ENCODE results near the gene SGF29. TPM values are rescaled to one million over a fixed set of nuclear protein-coding genes. Genes with fewer than 3 reads are reported as not detected.
"Not testable (repeated sequence)": the region's sequence is repeated elsewhere in the genome, so short reads cannot be mapped to it uniquely, and the experiment has no call there.

Gene SGF29
- total RNA-seq, 1 experiment from 2014 or later, result 44.7 TPM

DNA sequence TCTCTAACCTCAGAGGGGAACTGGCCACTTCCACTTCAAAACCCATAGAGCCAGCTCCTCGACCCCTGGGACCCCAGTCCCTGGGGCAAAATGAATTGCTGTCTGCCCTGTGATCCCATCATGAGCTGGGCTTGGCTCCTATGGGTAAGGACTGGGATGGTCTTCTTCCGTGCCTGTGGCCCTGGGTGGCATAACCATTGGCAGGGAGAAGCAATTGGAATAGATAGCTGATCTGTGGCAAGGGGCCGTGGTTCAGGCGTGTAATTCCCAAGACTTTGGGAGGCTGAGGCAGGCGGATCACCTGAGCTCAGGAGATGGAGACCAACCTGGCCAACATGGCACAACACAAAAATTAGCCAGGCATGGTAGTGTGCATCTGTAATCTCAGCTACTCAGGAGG is 38.8 kb downstream of the SGF29 start:
- Histone ChIP-seq H2AFZ (ENCODE audit: low read length) (no peak overlapping the region), H3K9me2 (replicated peaks; ENCODE audit: insufficient read depth, low read length) (no peaks in the 10 kb centered on the region), H4K20me1 (ENCODE audit: insufficient read depth, low read depth, low read length) (no peaks in the 10 kb centered on the region), H3K27ac (ENCODE audit: low read length) (no peak overlapping the region), H3K9me3 (ENCODE audit: low read length) (no peaks in the 10 kb centered on the region), H3K79me2 (ENCODE audit: low read length) (peaks cover 7% of the 10 kb centered on the region; the same call in 1 of the 2 replicates), H3K27me3 (ENCODE audit: low read length) (no peaks in the 10 kb centered on the region), H3K36me3 (ENCODE audit: insufficient read depth, low read length) (peaks cover 3% of the 10 kb centered on the region; the same call in 1 of the 2 replicates), H3K4me3 (ENCODE audit: low read length) (no peak overlapping the region), H3K9ac (ENCODE audit: low read length) (no peak overlapping the region), H3K4me1 (ENCODE audit: low read length) (peaks cover 18% of the 10 kb centered on the region), H3K4me2 (ENCODE audit: low read depth, low read length, poor library complexity, severe bottlenecking) (no peak overlapping the region)
- no peak for DNase-seq

DNA sequence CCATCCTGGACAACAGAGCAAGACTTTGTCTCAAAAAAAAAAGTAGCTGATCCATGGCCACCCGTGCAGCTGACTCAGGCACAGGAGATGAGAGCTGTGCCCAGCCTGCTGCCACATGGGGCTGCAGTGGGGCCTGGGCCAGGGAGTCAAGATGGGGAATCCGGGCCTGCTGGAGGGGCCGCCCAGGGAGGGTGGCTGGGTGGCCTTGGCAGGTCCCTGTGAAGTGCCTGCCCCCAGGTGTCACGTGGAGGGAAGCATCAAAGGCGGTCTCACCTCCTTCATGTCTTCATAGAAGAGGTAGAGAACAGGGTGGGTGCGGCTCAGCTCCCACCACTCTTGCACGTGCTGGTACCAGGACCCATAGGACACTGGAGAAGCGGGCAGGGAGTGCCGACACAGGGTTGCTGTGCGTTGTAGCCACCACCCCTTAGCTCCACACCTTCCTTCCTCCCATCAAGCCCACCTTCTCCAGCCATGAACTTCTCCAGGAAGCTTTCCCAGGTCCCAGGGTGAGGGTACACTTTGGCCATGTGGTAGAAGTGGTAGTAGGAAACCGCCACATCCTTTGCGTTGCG is 39.3 kb downstream of the SGF29 start:
- H3K9me2 ChIP-seq (replicated peaks; ENCODE audit: insufficient read depth, low read length), result no peaks in the 10 kb centered on the region
- H3K9ac ChIP-seq (ENCODE audit: low read length), result no peak overlapping the region
- H3K4me1 ChIP-seq (ENCODE audit: low read length), result peaks cover 23% of the 10 kb centered on the region
- peaks cover 10% of the 10 kb centered on the region; the same call in 1 of the 2 replicates for H3K79me2 ChIP-seq (ENCODE audit: low read length)
- DNase-seq, result no peak
- H3K27me3 ChIP-seq (ENCODE audit: low read length), result no peaks in the 10 kb centered on the region
- no peak overlapping the region for H3K4me3 ChIP-seq (ENCODE audit: low read length)
- H2AFZ ChIP-seq (ENCODE audit: low read length), result no peak overlapping the region
- no peak overlapping the region for H3K27ac ChIP-seq (ENCODE audit: low read length)
- no peaks in the 10 kb centered on the region for H4K20me1 ChIP-seq (ENCODE audit: insufficient read depth, low read depth, low read length)
- H3K4me2 ChIP-seq (ENCODE audit: low read depth, low read length, poor library complexity, severe bottlenecking), result no peak overlapping the region
- H3K36me3 ChIP-seq (ENCODE audit: insufficient read depth, low read length), result peaks cover 3% of the 10 kb centered on the region; the same call in 1 of the 2 replicates
- H3K9me3 ChIP-seq (ENCODE audit: low read length), result no peaks in the 10 kb centered on the region

DNA sequence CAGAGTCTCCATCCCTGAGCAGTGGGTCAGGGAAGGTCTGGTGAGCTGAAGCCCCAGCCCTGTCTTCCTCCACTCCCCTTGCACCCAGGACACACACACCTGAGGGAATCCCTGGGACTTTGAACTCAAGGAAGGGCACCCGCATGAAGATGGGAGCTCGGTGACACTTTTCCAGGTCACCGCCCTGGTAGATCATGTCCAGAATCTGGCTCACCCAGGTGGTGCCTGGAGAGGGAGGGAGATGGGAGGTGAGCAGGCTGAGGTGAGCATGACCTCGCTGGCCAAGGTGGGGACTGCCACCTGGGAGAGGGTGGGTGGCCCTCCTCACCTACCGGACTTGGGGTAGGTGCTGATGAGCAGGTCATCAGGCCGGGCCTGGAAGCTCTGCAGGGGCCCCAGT is 41.7 kb downstream of the SGF29 start:
- not testable (repeated sequence) for H3K36me3 ChIP-seq (ENCODE audit: insufficient read depth, low read length); DNase-seq; H3K79me2 ChIP-seq (ENCODE audit: low read length); H3K4me2 ChIP-seq (ENCODE audit: low read depth, low read length, poor library complexity, severe bottlenecking); H3K27me3 ChIP-seq (ENCODE audit: low read length); H3K9me2 ChIP-seq (replicated peaks; ENCODE audit: insufficient read depth, low read length); H4K20me1 ChIP-seq (ENCODE audit: insufficient read depth, low read depth, low read length); H2AFZ ChIP-seq (ENCODE audit: low read length); H3K9ac ChIP-seq (ENCODE audit: low read length); H3K4me3 ChIP-seq (ENCODE audit: low read length); H3K9me3 ChIP-seq (ENCODE audit: low read length)
- H3K27ac ChIP-seq (ENCODE audit: low read length), result peak overlapping the region; percentile 59; the same call in 1 of the 2 replicates
- H3K4me1 ChIP-seq (ENCODE audit: low read length), result peaks cover 29% of the 10 kb centered on the region

DNA sequence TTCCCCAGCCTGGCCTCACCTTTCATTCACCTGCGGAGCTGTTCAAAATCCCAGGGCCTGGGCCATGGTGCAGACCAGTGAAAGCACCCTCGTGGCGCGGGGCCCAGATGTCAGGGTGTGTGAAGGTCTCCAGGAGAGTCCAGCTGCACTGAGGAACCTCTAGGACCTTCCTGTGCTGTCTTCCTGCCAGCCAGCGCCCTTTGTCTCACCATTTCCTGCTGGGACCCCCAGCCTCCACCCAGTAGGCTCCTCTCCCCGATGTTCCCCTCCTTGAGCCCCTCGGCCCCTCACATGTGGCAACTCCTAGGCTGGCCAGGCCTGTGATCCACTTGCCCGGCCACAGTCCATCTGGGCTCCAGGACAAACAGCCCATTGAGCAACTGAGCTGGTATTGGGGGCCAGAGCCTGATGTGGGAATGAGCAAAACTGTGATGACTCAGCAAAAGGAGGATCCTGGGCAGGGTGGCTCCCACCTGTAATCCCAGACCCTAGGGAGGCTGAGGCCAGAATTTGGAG is 42.5 kb downstream of the SGF29 start:
- Histone ChIP-seq H2AFZ (ENCODE audit: low read length) (no peak overlapping the region), H3K4me2 (ENCODE audit: low read depth, low read length, poor library complexity, severe bottlenecking) (peak overlapping the region; percentile 99), H3K9ac (ENCODE audit: low read length) (peak overlapping the region; percentile 87), H4K20me1 (ENCODE audit: insufficient read depth, low read depth, low read length) (no peaks in the 10 kb centered on the region), H3K27ac (ENCODE audit: low read length) (peak overlapping the region; percentile 94), H3K4me3 (ENCODE audit: low read length) (no peak overlapping the region; the same call in 1 of the 2 replicates), H3K4me1 (ENCODE audit: low read length) (peaks cover 33% of the 10 kb centered on the region), H3K9me2 (replicated peaks; ENCODE audit: insufficient read depth, low read length) (no peaks in the 10 kb centered on the region), H3K79me2 (ENCODE audit: low read length) (peaks cover 10% of the 10 kb centered on the region; the same call in 1 of the 2 replicates), H3K27me3 (ENCODE audit: low read length) (no peaks in the 10 kb centered on the region), H3K9me3 (ENCODE audit: low read length) (no peaks in the 10 kb centered on the region), H3K36me3 (ENCODE audit: insufficient read depth, low read length) (no peaks in the 10 kb centered on the region)
- no peak for DNase-seq

DNA sequence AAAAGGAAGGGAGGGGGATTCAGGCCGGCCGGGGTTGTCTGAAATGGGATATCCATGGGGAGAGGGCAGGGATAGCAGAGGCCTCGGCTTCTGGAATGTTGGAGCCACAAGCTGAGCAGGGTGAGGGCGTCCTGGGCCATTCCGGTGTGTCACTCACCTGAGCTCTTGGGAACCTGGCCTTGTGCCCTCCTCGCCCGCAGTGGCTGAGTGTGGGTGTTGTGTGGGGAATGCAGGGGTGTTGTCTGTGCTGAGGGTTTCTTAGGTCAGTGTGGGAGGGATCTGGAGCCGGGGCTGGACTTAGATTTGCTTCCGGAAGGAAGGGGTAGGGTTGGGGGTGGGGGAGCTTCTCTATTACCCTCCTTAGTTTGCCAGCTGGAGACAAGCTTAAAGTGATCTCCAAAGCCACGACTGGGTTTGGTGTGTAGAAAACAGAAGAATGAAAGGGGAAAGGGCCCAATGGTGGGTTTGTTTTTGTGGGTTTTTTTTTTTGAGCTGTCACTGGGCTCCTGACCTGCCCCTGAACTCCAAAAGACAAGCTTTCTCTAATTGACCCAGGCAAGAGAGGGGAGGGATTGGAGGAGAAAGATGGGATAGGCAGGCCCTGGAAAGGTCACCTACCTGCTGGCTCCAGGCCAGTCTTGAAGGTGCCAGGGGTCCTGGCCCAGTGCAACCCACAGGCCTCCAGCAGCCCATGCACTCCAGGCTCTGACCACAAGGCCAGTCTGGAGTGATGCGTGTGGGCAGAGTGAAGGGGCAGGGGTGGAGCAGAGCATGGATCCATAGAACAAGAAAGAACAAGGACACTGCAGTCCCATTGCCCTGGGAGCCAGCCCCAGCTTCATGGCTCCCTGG is 43.3 kb downstream of the SGF29 start, which contains the start of gene SULT1A2:
Gene SULT1A2, minus strand, starts transcription at position 211 of the 852 bp plus-strand sequence. CDS start 1,120 bp downstream, outside the sequence.
- Histone ChIP-seq H3K27me3 (ENCODE audit: low read length) (no peaks in the 10 kb centered on the region), H3K36me3 (ENCODE audit: insufficient read depth, low read length) (no peaks in the 10 kb centered on the region), H3K4me3 (ENCODE audit: low read length) (peak within 1 kb of the TSS; percentile 74), H3K4me1 (ENCODE audit: low read length) (peaks cover 40% of the 10 kb centered on the region), H2AFZ (ENCODE audit: low read length) (no peak within 1 kb of the TSS), H3K27ac (ENCODE audit: low read length) (peak within 1 kb of the TSS; percentile 94), H3K9me3 (ENCODE audit: low read length) (no peaks in the 10 kb centered on the region), H3K9me2 (replicated peaks; ENCODE audit: insufficient read depth, low read length) (no peaks in the 10 kb centered on the region), H3K9ac (ENCODE audit: low read length) (peak within 1 kb of the TSS; percentile 87), H4K20me1 (ENCODE audit: insufficient read depth, low read depth, low read length) (no peaks in the 10 kb centered on the region), H3K4me2 (ENCODE audit: low read depth, low read length, poor library complexity, severe bottlenecking) (peak within 1 kb of the TSS; percentile 99), H3K79me2 (ENCODE audit: low read length) (peaks cover 10% of the 10 kb centered on the region; the same call in 1 of the 2 replicates)
- DNase-seq, result peak; percentile 54

DNA sequence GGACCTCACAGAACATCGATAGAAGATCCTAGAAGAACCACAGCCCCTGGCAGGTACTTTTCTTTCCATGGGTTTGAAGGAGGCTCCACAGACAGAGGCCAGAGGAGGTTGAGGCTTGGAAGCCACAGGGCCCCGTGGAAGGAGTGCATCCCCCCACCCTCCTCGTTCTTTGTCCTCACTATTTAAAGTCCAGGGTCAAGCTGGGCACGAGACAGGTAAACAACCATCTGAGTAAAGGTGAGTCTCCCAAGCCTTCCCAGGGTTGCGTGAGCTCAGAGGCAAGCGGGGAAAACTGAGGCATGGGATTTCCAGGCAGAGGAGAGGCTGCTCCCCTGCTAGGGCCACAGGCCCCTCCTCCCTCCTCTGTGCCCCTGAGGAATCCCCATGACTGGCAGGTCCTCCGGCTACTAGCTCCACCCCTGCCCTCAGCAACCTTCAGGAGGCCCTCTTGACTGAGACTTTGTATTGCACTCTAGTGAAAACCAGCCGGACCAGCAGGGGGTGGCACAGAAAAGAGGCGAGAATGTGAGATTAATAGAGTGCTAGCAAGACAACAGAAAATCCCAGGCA is 44.1 kb downstream of the SGF29 start:
- Histone ChIP-seq H3K27me3 (ENCODE audit: low read length) (no peaks in the 10 kb centered on the region), H3K36me3 (ENCODE audit: insufficient read depth, low read length) (no peaks in the 10 kb centered on the region), H2AFZ (ENCODE audit: low read length) (no peak overlapping the region), H3K79me2 (ENCODE audit: low read length) (peaks cover 10% of the 10 kb centered on the region; the same call in 1 of the 2 replicates), H3K27ac (ENCODE audit: low read length) (peak overlapping the region; percentile 94), H3K9ac (ENCODE audit: low read length) (peak overlapping the region; percentile 87), H3K9me3 (ENCODE audit: low read length) (no peaks in the 10 kb centered on the region), H3K4me2 (ENCODE audit: low read depth, low read length, poor library complexity, severe bottlenecking) (peak overlapping the region; percentile 99), H3K9me2 (replicated peaks; ENCODE audit: insufficient read depth, low read length) (no peaks in the 10 kb centered on the region), H3K4me3 (ENCODE audit: low read length) (peak overlapping the region; percentile 74), H4K20me1 (ENCODE audit: insufficient read depth, low read depth, low read length) (no peaks in the 10 kb centered on the region), H3K4me1 (ENCODE audit: low read length) (peaks cover 45% of the 10 kb centered on the region)
- peak; percentile 97 for DNase-seq

DNA sequence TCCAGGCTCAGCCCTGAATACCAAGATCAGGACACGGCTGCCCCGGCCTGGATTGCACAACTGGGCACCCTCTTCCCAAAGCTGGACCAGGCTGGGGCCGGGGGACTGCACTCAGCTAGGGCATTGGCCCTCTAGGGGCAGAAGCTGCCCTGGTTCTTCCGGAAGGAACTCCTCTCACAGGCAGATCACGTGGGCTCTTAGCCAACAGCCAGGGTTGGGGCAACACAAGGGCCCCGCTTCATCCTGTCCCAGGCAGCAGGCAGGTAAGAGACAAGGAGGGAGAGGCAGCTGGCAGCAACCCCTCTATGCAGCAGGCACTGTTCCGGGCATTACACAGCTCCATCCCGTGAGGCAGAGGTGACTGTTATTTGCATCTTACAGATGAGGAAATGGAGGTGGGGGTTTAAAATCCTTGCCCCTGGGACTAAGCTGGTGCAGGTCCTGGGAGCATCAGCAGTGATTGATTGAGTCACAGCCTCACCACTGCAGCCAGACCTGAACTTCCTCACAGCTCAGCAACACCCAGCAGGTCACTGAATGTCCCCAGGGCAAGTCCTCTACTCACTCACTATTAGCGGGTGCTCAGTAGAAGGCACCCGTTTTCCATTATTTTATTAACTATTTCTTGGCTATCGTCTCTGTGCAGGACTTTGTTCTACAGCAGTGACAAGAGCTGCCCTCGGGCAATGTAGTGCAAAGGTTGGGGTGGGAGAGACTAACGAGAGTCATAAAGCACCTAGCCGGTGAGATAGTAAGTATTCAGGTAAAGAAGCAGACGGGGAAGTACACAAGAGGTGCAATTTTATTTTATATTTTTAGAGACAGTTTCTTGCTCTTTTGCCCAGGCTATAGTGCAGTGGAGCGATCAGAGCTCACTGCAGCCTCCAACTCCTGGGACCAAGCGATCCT is 45.9 kb downstream of the SGF29 start:
- not testable (repeated sequence) for H4K20me1 ChIP-seq (ENCODE audit: insufficient read depth, low read depth, low read length); H3K4me3 ChIP-seq (ENCODE audit: low read length); H2AFZ ChIP-seq (ENCODE audit: low read length); H3K27me3 ChIP-seq (ENCODE audit: low read length); H3K9me2 ChIP-seq (replicated peaks; ENCODE audit: insufficient read depth, low read length); DNase-seq; H3K27ac ChIP-seq (ENCODE audit: low read length); H3K9me3 ChIP-seq (ENCODE audit: low read length); H3K4me2 ChIP-seq (ENCODE audit: low read depth, low read length, poor library complexity, severe bottlenecking); H3K79me2 ChIP-seq (ENCODE audit: low read length); H3K9ac ChIP-seq (ENCODE audit: low read length); H3K36me3 ChIP-seq (ENCODE audit: insufficient read depth, low read length)
- peaks cover 63% of the 10 kb centered on the region for H3K4me1 ChIP-seq (ENCODE audit: low read length)
